ENCODE results near the gene IL17B. TPM values are rescaled to one million over a fixed set of nuclear protein-coding genes. Genes with fewer than 3 reads are reported as not detected.

IL17B gene
- total and polyA plus RNA-seq, 2 of the 8 experiments (the other 6 are each of a cell fraction or from before 2014, with no cell fraction given) = 0.18 TPM; not detected in 1

GRCh38 chr5:149348518-149348917 is 30.6 kb downstream of the IL17B start (continued):
- no peak for TF ChIP-seq CHD7 (IDR thresholded peaks at IDR 0.05; ENCODE audit: insufficient replicate concordance, low read length)
- TF ChIP-seq MAX (IDR thresholded peaks at IDR 0.05) = no peak
- TF ChIP-seq JUN (IDR thresholded peaks at IDR 0.05; ENCODE audit: low read depth, low read length) = no peak
- no peak for TF ChIP-seq ATF2 (IDR thresholded peaks at IDR 0.05; ENCODE audit: low read length)
- no peak for TF ChIP-seq BRCA1 (IDR thresholded peaks at IDR 0.05; ENCODE audit: low read depth, low read length)
- TF ChIP-seq SRF (IDR thresholded peaks at IDR 0.05; ENCODE audit: low read depth, low read length) = no peak
- no peak for TF ChIP-seq USF2 (IDR thresholded peaks at IDR 0.05; ENCODE audit: low read length)
- no peak for TF ChIP-seq GTF2F1 (IDR thresholded peaks at IDR 0.05; ENCODE audit: borderline replicate concordance, low read depth, low read length)
- no peak for TF ChIP-seq CHD1 (IDR thresholded peaks at IDR 0.05; ENCODE audit: low read depth, low read length)

Data from H1 (cell line).